ENCODE data around the gene MED13.
A peak's percentile ranks its signal among the peaks of the same experiment; 100 is the strongest.

Gene MED13

GRCh38 chr17:61947367-61948078, 117.6 kb downstream of the MED13 start:
- no peak for DNase-seq (ENCODE audit: extremely low spot score)
- POLR2A ChIA-PET, result no interaction called here
- TF ChIP-seq FOXA1 (IDR thresholded peaks at IDR 0.05) (no peak), SUZ12 (IDR thresholded peaks at IDR 0.05) (no peak)
- CTCF ChIA-PET, result no interaction called here

- no peak for TF ChIP-seq ELF4 (IDR thresholded peaks at IDR 0.05)
- TF ChIP-seq TARDBP (IDR thresholded peaks at IDR 0.05), result no peak
- no peak for TF ChIP-seq SUZ12 (IDR thresholded peaks at IDR 0.05)
- no peak for TF ChIP-seq L3MBTL2 (conservative IDR thresholded peaks at IDR 0.05)
- no peak for TF ChIP-seq ZNF384 (IDR thresholded peaks at IDR 0.05)
- no peak for TF ChIP-seq PKNOX1 (IDR thresholded peaks at IDR 0.05)
- TF ChIP-seq FOXK2 (IDR thresholded peaks at IDR 0.05), result no peak
- TF ChIP-seq SP1 (IDR thresholded peaks at IDR 0.05), result no peak
- TF ChIP-seq LEF1 (IDR thresholded peaks at IDR 0.05; ENCODE audit: borderline replicate concordance), result no peak
- TF ChIP-seq NFRKB (IDR thresholded peaks at IDR 0.05), result no peak
- TF ChIP-seq HDGF (IDR thresholded peaks at IDR 0.05; ENCODE audit: borderline replicate concordance), result no peak
- no peak for TF ChIP-seq BHLHE40 (IDR thresholded peaks at IDR 0.05; ENCODE audit: borderline replicate concordance)
- no peak for TF ChIP-seq ARNT (IDR thresholded peaks at IDR 0.05)
- no peak for TF ChIP-seq CTBP1 (IDR thresholded peaks at IDR 0.05; ENCODE audit: borderline replicate concordance)
- TF ChIP-seq FOXA1 (IDR thresholded peaks at IDR 0.05), result no peak
- no peak for TF ChIP-seq FOXM1 (IDR thresholded peaks at IDR 0.05; ENCODE audit: borderline replicate concordance)
- CTCF ChIA-PET, result no interaction called here
- POLR2A ChIA-PET, result no interaction called here
- DNase-seq (ENCODE audit: extremely low spot score), result no peak
Observed at GRCh38 chr17:61946359-61946758, 118.7 kb downstream of the MED13 start.

- TF ChIP-seq TARDBP (IDR thresholded peaks at IDR 0.05), result no peak
- no peak for TF ChIP-seq FOXK2 (IDR thresholded peaks at IDR 0.05)
- TF ChIP-seq HDGF (IDR thresholded peaks at IDR 0.05; ENCODE audit: borderline replicate concordance), result no peak
- TF ChIP-seq LEF1 (IDR thresholded peaks at IDR 0.05; ENCODE audit: borderline replicate concordance), result no peak
- no peak for TF ChIP-seq ZNF384 (IDR thresholded peaks at IDR 0.05)
- TF ChIP-seq L3MBTL2 (conservative IDR thresholded peaks at IDR 0.05), result no peak
- no peak for TF ChIP-seq FOXM1 (IDR thresholded peaks at IDR 0.05; ENCODE audit: borderline replicate concordance)
- TF ChIP-seq SUZ12 (IDR thresholded peaks at IDR 0.05), result no peak
- POLR2A ChIA-PET, result interaction anchor here (1.2 kb wide), 1 partner anchor 15 kb away, joined by 3 read pairs; the partner anchor contains the start of gene INTS2
Observed at GRCh38 chr17:61943117-61943516, 122.0 kb downstream of the MED13 start.

GRCh38 chr17:61942085-61942484, 123.0 kb downstream of the MED13 start:
- TF ChIP-seq FOXA1 (IDR thresholded peaks at IDR 0.05) (no peak), SP1 (IDR thresholded peaks at IDR 0.05) (no peak), SUZ12 (IDR thresholded peaks at IDR 0.05) (no peak), HDGF (IDR thresholded peaks at IDR 0.05; ENCODE audit: borderline replicate concordance) (no peak), L3MBTL2 (conservative IDR thresholded peaks at IDR 0.05) (no peak), PKNOX1 (IDR thresholded peaks at IDR 0.05) (no peak), LEF1 (IDR thresholded peaks at IDR 0.05; ENCODE audit: borderline replicate concordance) (no peak), NFRKB (IDR thresholded peaks at IDR 0.05) (no peak), TARDBP (IDR thresholded peaks at IDR 0.05) (no peak), ELF4 (IDR thresholded peaks at IDR 0.05) (no peak), FOXK2 (IDR thresholded peaks at IDR 0.05) (no peak), FOXM1 (IDR thresholded peaks at IDR 0.05; ENCODE audit: borderline replicate concordance) (no peak), ZNF384 (IDR thresholded peaks at IDR 0.05) (no peak), CTBP1 (IDR thresholded peaks at IDR 0.05; ENCODE audit: borderline replicate concordance) (no peak), BHLHE40 (IDR thresholded peaks at IDR 0.05; ENCODE audit: borderline replicate concordance) (no peak), ARNT (IDR thresholded peaks at IDR 0.05) (no peak)
- ChIA-PET POLR2A (no interaction called here), CTCF (no interaction called here)
- no peak for DNase-seq (ENCODE audit: extremely low spot score)

More at GRCh38 chr17:61943117-61943516, 122.0 kb downstream of the MED13 start:
- DNase-seq (ENCODE audit: extremely low spot score), result no peak
- CTCF ChIA-PET, result no interaction called here

GRCh38 chr17:61928101-61928436, 137.0 kb downstream of the MED13 start:
- CTCF ChIA-PET, result no interaction called here
- POLR2A ChIA-PET, result interaction anchor here (0.6 to 1.8 kb wide), 9 partner anchors 10 to 138 kb away, joined by 3 to 9 read pairs (median 3); no protein-coding TSS in a partner anchor
- TF ChIP-seq ELF4 (IDR thresholded peaks at IDR 0.05) (0 out of 2 replicates have a peak, but pooled peaks have one; percentile 1), NFRKB (IDR thresholded peaks at IDR 0.05) (no peak)
- DNase-seq (ENCODE audit: extremely low spot score), result no peak

- DNase-seq (ENCODE audit: extremely low spot score), result peak; percentile 95
- POLR2A ChIA-PET, result interaction anchor here (0.6 to 1.8 kb wide), 10 partner anchors 10 to 1769 kb away, joined by 3 to 9 read pairs (median 3); no protein-coding TSS in a partner anchor
- TF ChIP-seq ELF4 (IDR thresholded peaks at IDR 0.05) (peak; percentile 71), L3MBTL2 (conservative IDR thresholded peaks at IDR 0.05) (peak; percentile 32), FOXA1 (IDR thresholded peaks at IDR 0.05) (no peak)
- CTCF ChIA-PET, result no interaction called here
Observed at GRCh38 chr17:61927208-61928100, 137.6 kb downstream of the MED13 start, which contains the start of gene INTS2. Gene INTS2 (minus strand): TSS chr17:61927982. CDS start chr17:61926644, 1,338 bp downstream.

All from HEK293T (cell line).